GM18505 (cell line): ENCODE data around the gene PLXNA4.

Experiments
- ATAC-seq: cut with Tn5 transposase; IDR thresholded peaks from one replicate; pipeline ENCODE4 v1.9.1; 2021; ENCODE audit not compliant: unreplicated experiment
- POLR2A ChIP-seq: IDR thresholded peaks from 4 replicates; pipeline ENCODE4 v1.6.1; 2011; ENCODE audit warnings: borderline replicate concordance; ENCODE audit not compliant: insufficient read depth, insufficient read length; ENCODE audit errors: extremely low read depth

The PLXNA4 gene

GRCh38 chr7:132469264-132469663, 107.0 kb downstream of the PLXNA4 start:
- ATAC-seq: no peak
- TF ChIP-seq POLR2A: no peak

- ATAC-seq: no peak
- no peak for TF ChIP-seq POLR2A
Observed at GRCh38 chr7:132466367-132466766, 109.9 kb downstream of the PLXNA4 start.

GRCh38 chr7:132465516-132465915, 110.8 kb downstream of the PLXNA4 start:
- no peak for TF ChIP-seq POLR2A
- no peak for ATAC-seq

GRCh38 chr7:132464740-132465139, 111.5 kb downstream of the PLXNA4 start:
- no peak for TF ChIP-seq POLR2A
- no peak for ATAC-seq

- ATAC-seq: no peak
- no peak for TF ChIP-seq POLR2A
Observed at GRCh38 chr7:132463922-132464321, 112.3 kb downstream of the PLXNA4 start.

GRCh38 chr7:132462478-132462877, 113.8 kb downstream of the PLXNA4 start:
- no peak for ATAC-seq
- TF ChIP-seq POLR2A: no peak

- no peak for ATAC-seq
- no peak for TF ChIP-seq POLR2A
Observed at GRCh38 chr7:132461032-132461592, 115.2 kb downstream of the PLXNA4 start.

- no peak for ATAC-seq
- no peak for TF ChIP-seq POLR2A
Observed at GRCh38 chr7:132458729-132459128, 117.5 kb downstream of the PLXNA4 start.

- no peak for TF ChIP-seq POLR2A
- no peak for ATAC-seq
Observed at GRCh38 chr7:132457658-132458057, 118.6 kb downstream of the PLXNA4 start.

GRCh38 chr7:132456418-132456817, 119.9 kb downstream of the PLXNA4 start:
- no peak for ATAC-seq
- TF ChIP-seq POLR2A: no peak

GRCh38 chr7:132455378-132455777, 120.9 kb downstream of the PLXNA4 start:
- TF ChIP-seq POLR2A: no peak
- no peak for ATAC-seq

GRCh38 chr7:132453826-132454225, 122.4 kb downstream of the PLXNA4 start:
- ATAC-seq: no peak
- no peak for TF ChIP-seq POLR2A

- TF ChIP-seq POLR2A: no peak
- ATAC-seq: no peak
Observed at GRCh38 chr7:132451161-132451560, 125.1 kb downstream of the PLXNA4 start.

- no peak for ATAC-seq
- no peak for TF ChIP-seq POLR2A
Observed at GRCh38 chr7:132450696-132451095, 125.6 kb downstream of the PLXNA4 start.

- ATAC-seq: no peak
- TF ChIP-seq POLR2A: no peak
Observed at GRCh38 chr7:132450188-132450587, 126.1 kb downstream of the PLXNA4 start.
